H1 (cell line): ENCODE data around the gene CLEC18B. TPM values are rescaled to one million over a fixed set of nuclear protein-coding genes. Genes with fewer than 3 reads are reported as not detected.

Source experiments
- BCL11A ChIP-seq, 2 experiments: IDR thresholded peaks; one replicate each; pipeline ENCODE4 v1.6.1; 2011; ENCODE audit warnings: low read depth in 2 of 2, low read length in 2 of 2, mild to moderate bottlenecking in 2 of 2
- BRCA1 ChIP-seq: IDR thresholded peaks from 2 replicates; pipeline ENCODE4 v1.6.1; 2012; ENCODE audit warnings: low read depth, low read length, improper control_type of control experiment
- JUND ChIP-seq: IDR thresholded peaks from 2 replicates; pipeline ENCODE4 v1.6.1; 2011; ENCODE audit warnings: mild to moderate bottlenecking, improper control_type of control experiment, low read length
- PHF8 ChIP-seq: fragments of 200-600 bp; sonication (generic); conservative IDR thresholded peaks from 2 replicates; pipeline ENCODE4 v1.7.1; 2012; ENCODE audit warnings: low read depth, mild to moderate bottlenecking, inconsistent platforms, low read length, moderate library complexity
- TAF7 ChIP-seq: optimal IDR thresholded peaks from 2 replicates; pipeline ENCODE3; 2011; ENCODE audit warnings: low read depth, mild to moderate bottlenecking, inconsistent platforms, low read length, moderate library complexity, borderline replicate concordance
- polyA plus RNA-seq, 7 experiments: library from polyadenylated mRNA; depleted of rRNA in 3 of 7; stranded (reverse) in 5 of 7; unstranded in 2 of 7; fragments of >200 nt in 5 of 7; fragments of 200-250 nt in 2 of 7; gene quantifications; 1 replicate in 5 of 7; 2 replicates in 1 of 7; 4 replicates in 1 of 7; pipeline versions ENCODE4 v1.2.1 to v1.2.3, GENCODE V29; 2011 to 2013; ENCODE audit warnings: missing spikeins in 2 of 7, mixed read lengths in 2 of 7
- total RNA-seq: library from RNA; stranded (reverse); fragmentation: NEBNext Ultra II Directional; extraction: Animal tissue kit (Norgen Biotek cat#: 25700); gene quantifications from 2 replicates; pipeline ENCODE4 v1.2.1, GENCODE V29; 2021

CLEC18B gene
- total and polyA plus RNA-seq, 2 of the 8 experiments (the other 6 are each of a cell fraction or from before 2014, with no cell fraction given): 0.11 TPM; not detected in 1

DNA sequence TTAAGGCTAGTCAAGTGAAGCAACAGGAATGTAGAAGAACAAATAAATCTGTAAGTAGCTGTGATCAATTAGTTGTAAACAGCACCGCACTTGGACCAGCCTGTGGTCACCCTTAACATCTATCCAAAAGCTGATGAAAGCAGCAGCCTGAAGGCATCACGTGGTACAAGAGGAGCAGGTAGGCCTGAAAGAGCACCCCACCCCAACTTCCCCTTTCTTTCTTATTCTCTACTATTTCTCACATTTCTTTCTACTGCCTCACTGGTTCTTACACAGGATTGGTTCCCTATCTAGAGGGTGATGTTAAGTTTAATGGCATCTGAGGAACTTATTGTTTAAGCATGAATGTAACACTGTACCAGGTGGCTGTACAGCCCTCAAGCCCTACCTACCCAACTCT, 42.6 kb upstream of the CLEC18B start (continued):
- TF ChIP-seq TAF7: no peak
- TF ChIP-seq PHF8: no peak
- TF ChIP-seq BCL11A (IDR thresholded peaks at IDR 0.05; ENCODE audit: low read depth in 2 of 2, low read length in 2 of 2): no peak
- TF ChIP-seq JUND: no peak
- no peak for TF ChIP-seq BRCA1
